ENCODE data around the gene VMP1.
"Not testable (repeated sequence)": the region's sequence is repeated elsewhere in the genome, so short reads cannot be mapped to it uniquely, and the experiment has no call there.

The VMP1 gene

DNA sequence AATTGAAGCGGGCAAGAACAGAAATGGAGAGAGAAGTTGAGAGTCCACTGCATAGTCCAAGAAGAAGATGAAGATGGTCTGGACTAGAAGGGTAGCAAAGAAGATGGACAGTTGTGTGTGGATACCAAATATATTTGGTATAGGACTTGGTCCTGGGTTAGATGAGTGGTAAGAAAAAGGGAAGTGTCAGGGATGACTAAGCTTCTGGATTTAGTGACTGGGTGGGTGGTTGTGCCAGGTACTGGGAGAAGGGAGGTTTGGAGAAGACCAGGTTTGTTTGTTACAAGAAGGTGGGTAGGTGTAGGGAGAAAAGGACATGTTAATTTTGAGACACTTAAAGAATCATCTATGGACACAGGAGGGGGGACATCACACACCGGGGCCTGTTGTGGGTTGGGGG is 5.4 kb downstream of the VMP1 start:
- no peak for DNase-seq

DNA sequence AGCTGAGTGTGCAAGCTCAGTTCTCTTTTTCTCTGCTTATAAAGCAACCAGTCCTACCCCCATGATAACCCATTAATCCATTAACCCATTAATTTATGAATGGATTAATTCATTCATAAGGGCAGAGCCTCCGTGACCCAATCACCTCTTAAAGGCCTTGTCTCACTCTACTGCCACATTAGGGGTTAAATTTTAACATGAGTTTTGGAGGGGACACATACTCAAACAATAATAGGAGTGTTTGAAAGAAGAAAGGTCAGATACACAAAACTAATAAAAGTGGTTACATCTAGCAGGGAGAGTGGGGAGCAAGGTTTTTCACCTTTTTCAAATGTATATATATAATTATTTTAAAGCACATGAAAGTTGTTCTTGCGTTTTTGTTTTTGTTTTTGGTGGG is 6.8 kb downstream of the VMP1 start:
- DNase-seq: no peak

DNA sequence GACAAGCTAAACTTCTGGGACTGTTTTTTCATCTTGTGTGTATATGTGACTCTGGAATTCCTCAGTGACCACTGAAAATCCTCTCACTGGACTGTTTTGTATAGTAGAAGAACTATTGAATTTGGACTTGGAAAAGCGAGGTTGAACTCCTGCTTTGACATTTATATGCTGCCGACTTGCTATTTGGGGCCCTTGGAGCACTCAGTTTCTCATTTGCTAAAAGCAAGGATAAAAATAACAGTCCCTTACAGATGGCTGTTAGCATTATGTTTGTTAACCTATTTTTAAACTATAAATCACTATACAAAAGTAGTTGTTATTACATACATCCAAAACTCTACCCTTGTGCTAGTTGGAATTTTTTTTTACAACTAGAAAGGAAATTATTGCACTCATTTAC is 9.0 kb downstream of the VMP1 start:
- no peak for DNase-seq

DNA sequence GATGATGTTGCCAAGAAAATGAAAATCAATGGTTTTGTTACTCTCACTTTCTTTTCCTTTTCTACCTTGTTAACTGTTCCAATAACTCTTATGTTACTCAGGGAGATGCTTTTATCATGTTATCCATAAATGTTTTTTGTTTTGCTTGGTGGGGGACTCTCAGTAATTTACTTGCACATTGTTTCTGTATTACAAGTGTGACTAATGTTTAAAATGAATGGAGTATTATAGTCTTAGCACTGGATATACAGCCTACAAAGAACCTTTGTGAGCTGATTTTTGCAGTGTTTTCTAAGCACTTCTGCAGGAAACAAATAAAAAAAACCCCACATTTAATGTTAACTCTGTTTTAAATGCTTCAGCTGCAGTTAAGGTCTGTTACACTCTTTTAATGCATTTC is 12.1 kb downstream of the VMP1 start:
- DNase-seq: no peak

DNA sequence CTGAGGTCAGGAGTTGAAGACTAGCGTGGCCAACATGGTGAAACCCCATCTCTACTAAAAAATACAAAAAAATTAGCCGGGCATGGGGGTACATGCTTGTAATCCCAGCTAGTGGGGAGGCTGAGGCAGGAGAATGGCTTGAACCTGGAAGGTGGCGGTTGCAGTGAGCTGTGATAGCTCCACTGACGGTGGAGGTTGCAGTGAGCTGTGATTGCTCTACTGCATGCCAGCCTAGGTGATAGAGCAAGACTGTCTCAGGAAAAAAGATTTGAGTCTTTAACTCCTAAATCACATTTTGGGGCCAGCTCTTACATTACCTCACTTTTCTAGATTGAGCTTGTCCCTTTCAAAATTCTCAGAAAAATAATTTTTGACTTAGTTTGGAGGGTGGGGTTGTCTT is 15.2 kb downstream of the VMP1 start:
- DNase-seq: no peak

DNA sequence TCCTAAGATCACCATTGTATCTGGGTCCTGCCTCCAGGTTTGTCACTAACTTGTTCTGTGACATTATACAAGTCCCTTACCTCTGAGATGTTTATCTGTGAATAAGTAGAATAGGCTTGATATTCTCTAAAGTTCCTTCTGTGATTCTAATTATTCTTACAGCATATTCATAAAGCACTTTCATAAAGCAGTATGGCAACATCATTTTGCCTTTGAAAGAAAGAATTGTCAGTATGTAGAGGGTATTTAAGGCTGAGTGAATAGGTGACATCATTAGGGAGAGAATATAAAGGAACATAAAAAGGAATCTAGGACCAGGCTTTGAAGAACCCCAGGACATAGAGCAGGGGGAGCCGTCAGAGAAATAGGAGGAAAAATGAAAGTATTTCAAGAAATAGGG is 15.6 kb downstream of the VMP1 start:
- no peak for DNase-seq

DNA sequence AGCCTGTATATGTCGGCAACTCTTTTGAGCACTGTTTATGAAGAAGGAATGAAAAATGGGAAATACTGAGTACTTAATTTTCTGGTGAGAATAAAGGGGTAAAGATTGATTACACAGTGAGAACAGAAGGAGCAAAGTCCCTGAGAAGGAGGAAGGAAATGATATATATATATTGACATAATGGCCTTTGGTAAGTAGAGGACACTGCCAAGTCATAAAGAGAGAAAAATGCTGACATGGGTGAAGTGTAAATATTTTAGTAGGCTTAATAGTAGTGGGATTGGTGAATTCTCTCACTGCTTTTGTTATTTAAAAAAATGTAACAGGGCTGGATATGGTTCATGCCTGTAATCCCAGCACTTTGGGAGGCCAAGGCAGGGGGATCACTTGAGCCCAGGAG is 16.2 kb downstream of the VMP1 start:
- DNase-seq: no peak

DNA sequence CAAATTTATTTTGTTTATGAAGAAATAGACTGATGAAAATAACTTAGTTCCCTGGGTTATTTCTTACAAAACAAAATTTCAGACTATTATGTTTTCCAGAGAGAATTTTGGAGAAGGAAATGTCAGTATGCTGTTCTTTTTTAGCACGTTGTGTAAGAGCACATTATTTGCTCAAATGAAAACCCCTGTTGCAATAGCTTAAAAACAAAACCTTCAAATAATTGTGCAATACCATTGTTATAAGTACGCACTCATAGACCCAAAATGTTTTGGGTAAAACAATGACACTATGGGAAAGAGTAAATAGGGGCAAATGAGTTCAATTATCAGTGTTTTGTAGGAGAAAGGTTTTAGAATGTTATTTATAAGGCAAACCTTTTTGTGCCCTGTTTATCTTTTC is 18.2 kb downstream of the VMP1 start:
- no peak for DNase-seq

DNA sequence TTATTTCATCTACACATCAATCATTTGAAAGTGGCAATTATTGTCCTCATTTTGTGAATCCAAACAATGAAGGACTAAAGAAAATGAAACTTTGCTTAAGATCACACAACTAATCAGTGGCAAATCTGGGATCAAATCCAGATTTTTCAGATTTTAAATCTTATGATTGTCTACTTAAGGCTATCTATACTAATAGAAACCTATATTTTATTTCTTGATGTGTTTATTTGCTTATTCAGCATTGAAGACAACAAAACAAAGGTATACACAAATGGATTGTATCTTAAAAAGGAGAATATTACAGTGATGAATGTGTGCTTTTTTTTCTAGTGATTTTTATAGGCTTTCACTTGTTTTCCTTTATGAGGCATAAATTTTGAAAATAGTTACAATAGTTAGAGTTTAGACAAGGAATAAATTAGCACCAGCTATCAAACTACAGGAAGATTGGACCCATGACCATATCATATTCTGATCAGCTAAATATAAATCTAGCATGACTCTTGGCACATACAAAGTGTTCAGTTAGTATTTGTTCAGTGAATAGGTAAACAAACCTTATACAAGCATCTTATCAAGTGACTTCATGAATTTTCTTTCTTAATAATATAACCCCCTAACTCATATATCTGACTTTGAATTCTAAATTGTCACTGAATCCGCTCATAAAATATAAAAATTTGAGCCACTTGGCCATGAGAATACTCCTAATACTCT is 20.5 kb downstream of the VMP1 start:
- no peak for DNase-seq

DNA sequence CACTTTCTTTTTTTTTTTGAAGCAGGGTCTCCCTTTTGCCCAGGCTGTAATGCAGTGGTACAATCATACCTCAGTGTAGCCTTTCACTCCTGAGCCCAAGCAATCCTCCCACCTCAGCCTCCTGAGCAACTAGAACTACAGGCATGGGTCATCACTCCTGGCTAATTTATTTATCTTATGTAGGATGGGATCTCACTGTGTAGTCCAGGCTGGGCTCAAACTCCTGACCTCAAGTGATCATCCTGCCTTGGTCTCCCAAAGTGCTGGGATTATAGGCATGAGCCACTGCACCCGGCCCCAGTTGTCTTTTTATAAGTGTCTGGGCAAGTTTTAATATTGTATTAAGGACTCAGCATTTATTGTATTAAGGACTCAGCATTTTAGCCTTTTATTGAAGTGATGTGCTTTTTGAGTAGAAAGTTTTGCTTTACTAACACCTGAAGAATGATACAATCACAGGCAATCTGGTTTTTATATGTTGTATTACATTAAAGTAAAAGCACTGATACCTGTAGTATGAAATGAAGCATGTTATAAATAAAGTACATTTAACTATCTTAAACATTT is 22.9 kb downstream of the VMP1 start:
- DNase-seq: no peak

DNA sequence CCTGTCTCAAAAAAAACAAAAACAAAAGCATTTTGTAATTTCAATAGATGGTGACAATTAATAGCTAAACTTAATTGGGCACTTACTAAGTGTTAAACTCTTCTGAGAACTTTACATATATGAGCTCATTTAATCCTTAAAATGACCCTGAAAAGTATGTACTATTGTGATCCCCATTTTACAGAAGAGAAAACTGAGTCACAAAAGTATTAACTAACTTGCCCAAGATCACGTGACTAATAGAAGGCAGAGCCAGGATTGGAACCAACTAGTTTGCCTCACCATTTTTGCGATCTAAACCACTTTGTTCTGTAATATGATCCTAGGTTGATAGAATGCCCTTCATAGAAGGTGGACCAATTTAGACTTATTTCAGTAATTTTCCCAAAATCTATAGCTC is 26.2 kb downstream of the VMP1 start:
- DNase-seq: no peak

DNA sequence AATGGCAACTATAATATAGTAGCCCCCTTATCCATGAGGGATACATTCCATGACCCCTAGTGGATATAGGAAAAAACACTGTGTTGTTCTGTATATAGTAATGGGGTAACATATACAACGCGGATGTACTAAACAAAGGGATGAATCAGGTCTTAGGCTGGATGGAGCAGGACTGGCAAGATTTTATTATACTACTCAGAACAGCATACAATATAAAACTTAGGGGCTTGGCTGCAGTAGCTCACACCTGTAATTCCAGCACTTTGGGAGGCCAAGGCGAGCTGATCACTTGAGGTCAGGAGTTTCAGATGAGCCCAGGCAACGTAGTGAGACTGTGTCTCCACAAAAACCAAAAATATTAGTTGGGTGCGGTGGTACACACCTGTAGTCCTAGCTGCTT is 26.8 kb downstream of the VMP1 start:
- DNase-seq: no peak

DNA sequence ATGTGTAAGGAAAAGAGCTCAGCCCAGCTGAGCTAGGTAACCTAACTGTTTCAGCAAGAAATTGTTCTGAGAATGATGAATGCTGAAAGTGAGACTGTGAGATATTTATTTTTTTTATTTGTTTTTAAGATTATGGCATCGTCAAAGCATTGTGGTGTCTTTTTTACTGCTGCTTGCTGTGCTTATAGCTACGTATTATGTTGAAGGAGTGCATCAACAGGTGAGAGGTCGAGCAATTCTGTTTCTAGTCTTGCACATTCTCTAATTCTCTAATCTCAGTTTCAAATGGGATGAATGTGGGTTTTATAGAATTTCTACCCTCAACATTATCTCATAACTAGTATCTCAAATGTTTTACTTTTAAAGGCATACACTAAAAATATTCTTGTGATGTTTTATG is 29.9 kb downstream of the VMP1 start:
- no peak for DNase-seq

DNA sequence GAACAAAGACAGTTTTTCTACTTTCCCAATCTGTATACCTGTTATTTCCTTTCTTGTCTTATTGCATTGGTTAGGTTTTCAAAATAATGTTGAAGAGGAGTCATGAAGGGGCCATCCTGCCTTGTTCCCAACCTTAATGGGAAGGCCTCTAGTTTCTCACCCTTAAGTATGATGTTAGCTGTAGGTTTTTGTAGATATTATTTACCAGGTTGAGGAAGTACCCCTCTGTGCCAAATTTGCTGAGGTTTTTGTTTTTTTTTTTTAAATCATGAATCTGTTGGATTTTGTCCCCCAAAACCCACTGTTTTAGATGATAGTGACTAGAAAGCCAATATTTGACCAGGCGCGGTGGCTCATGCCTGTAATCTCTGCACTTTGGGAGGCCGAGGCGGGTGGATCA is 36.4 kb downstream of the VMP1 start:
- no peak for DNase-seq

DNA sequence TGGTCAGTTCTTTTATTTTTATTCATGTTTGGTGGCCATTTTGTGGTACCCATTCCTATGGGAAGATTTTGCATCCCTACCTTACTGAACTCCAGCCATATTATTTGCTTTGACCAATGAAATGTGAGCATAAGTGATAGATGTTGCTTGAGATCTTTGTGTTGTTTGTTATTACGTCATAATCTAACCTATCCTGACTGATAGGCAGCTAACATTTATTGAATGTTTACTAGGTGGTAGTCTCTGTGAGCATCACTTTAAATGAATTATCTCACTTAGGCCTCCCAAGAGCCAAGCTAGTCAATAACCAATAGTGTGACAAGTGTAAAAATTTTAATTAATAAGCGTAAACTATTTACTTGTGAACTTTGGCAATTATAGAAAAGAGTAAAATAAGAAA is 37.6 kb downstream of the VMP1 start:
- no peak for DNase-seq

DNA sequence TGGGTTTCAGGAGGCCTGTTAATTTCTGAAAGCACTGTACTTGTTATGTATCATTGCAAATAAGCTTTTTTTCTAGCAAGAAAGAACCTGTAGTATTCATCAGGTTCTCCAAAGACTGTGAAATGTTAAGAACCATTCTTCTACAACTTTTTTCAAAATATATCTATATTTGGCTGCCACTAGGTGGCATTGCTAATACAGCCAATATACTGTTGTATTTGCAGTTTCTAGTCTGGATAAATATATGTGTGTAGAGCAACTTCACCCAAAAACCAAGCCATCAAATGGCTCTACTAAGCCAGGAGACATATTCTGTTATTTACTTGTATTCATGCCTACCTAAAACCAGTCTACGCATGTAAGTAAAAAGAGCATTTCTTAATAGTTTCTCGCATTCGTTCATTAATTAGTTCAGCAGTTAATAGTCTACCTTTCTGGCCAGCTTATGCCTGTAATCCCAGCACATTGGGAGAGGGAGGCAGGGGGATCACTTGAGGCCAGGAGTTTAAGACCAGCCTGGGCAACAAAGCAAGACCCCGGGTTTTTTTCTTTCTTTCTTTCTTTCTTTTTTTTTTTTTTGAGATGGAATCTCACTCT is 39.5 kb downstream of the VMP1 start:
- DNase-seq: no peak

DNA sequence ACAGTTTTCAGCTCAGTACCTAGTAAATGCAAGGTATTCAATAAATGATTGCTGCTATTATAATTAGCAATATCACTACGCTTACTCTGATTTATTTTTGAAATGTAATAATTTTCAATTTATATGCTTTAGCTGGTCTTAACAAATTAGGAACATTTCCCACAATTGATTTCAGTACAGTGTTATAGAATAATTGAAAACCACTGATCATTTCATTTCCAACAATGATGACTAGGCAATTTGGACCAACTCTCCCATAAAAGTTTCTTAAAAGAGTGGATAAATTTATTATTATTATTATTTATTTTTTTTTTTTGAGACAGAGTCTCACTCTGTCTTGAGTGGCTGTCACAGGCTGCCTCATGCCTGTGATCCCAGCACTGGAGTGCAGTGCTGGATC is 41.1 kb downstream of the VMP1 start:
- no peak for DNase-seq

DNA sequence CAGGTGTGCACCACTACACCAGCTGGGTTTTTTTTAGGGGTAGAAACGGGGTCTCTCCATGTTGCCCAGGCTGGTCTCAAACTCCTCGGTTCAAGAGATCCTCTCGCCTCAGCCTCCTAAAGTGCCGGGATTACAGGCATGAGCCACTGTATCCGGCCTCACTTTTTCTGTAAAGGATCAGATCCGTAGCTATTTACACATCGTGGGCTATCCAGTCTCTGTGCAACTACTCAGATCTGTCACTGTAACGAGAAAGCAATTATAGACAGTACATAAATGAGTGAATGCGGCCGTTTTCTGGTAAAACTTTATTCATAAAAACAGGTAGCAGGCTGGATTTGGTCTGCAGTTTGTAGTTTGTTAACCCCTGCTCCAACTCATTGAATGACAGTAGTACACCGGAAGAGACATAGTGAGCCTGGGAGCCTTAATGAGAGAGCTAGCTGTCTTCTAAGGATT is 44.5 kb downstream of the VMP1 start:
- no peak for DNase-seq

DNA sequence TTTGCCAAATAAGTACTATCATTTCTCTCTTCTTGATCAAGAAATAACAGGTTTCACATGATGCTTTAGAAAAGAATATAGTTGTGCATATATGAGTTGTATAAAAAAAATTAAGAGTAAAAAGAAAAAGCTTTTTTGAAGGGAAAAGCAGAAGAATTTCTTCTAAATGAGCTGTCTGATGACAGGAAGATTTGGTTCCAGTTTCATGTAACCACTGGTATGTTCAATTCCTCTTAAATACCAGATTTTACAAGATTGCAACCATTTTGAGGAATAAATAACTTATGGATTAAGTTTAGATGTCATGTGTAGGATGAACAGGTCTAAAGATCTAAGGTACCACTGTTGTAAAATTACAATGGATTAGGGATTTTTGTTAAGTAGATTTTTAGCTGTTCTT is 45.0 kb downstream of the VMP1 start:
- DNase-seq: no peak

DNA sequence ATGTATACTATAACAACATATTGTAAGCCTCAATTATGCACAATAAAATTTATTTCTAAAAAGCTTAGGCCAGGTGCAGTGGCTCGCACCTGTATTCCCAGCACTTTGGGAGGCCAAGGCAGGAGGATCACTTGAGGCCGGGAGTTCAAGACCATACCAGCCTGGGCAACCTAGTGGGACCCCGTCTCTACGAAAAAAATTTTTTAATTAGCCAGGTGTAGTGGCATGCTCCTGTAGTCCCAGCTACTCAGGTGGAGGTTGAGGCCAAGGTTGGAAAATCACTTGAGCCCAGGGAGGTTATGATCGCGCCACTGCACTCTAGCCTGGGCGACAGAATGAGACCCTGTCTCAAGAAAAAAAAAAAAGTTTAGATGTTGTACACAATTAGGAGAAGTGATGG is 45.5 kb downstream of the VMP1 start:
- no peak for DNase-seq

DNA sequence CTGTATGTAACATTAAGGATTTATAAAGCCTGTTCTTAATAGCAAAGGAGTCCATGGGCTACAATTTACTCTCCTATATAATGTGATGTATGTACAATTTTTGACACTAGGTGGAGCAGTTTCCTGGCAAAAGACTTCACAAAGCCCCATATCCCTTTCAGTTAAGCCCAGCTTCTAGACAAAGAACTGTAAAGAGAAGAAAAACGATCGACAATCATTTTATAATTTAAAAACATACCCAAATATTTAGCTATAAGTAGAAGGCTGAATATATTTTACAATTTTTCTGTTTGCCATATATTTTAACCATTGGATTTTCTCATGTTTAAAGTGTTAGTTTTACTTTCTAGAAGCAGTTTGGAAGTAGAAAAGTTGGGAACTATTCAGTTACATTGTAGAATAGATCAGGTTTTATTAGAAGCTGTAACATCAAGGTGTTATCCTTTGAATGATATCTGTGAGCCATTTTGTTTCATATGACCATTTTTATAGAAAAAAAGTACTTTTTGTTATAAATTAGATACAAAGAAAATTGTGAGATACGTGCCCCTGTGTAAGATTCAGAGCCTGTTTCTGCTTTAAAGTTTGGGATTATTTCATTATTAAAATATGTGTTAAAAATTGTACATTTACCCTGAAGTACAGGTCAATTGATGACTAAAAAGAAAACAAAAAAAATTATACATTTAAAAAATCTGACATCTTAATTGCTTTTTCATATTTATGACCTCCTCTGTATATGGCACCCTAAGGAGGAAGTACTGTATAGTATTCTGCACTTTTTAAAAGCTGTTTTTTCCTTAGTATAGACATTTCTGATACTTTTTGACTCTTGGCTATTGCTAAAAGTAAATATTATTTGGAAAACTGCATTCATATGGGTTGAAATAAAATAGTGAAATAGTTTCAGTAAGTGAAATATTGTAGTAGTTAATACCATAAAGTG is 46.3 kb downstream of the VMP1 start:
- no peak for DNase-seq

DNA sequence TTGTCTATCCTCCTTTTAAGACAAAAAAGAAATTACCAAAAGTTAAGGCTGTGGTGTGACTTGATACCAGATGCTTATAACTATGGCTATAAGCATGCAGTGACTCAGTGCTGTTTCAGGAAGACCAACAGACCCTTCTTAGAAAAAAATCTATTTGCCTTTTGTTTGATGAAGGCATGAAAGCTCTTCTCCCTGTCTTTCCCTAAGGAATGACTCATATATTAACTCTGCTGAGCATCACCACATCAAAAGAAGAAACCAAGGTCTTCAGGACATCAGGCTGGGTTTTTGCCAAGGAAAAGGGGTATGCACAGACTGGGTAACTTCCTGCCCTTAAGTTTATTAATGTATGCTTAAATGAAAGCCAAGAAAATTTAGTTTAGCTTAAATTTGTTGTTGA is 47.1 kb downstream of the VMP1 start:
- DNase-seq: no peak

DNA sequence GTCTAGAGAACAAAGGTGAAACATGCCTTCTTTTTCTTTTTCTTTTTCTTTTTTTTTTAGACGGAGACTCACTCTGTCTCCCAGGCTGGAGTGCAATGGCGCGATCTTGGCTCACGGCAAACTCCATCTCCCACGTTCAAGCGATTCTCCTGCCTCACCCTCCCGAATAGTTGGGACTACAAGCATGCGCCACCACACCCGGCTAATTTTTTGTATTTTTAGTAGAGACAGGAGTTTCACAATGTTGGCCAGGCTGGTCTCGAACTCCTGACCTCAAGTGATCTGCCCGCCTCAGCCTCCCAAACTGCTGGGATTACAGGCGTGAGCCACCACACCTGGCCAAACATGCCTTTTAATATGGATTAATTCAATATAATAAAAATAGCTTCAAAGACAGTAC is 47.6 kb downstream of the VMP1 start:
- not testable (repeated sequence) for DNase-seq

Measured in stimulated activated CD8-positive, alpha-beta memory T cell treated with anti-CD3 and anti-CD28 coated beads, Interleukin-4, amount 100 ng/mL, for 48 hours (primary cell).